Peyer's patch (tissue), 4 donors: ENCODE measurements around the gene BICC1. TPM values are rescaled to one million over a fixed set of nuclear protein-coding genes. Genes with fewer than 3 reads are reported as not detected.

Experiments used
- DNase-seq, 3 donors: peaks; one replicate each; pipeline ENCODE4 v3.0.0-alpha.2; 2017 to 2019
- H3K27ac ChIP-seq, 4 donors: fragments of 200-600 bp; sonication (generic); one replicate each; pipeline ENCODE4 v1.5.1; 2016 to 2019
- H3K27me3 ChIP-seq, 2 donors: fragments of 200-600 bp; sonication (generic); one replicate each; pipeline ENCODE4 v1.5.1; 2019
- H3K36me3 ChIP-seq, 3 donors: fragments of 200-600 bp; sonication (generic); one replicate each; pipeline ENCODE4 v1.5.1; 2016 to 2019
- H3K4me1 ChIP-seq, 4 donors: fragments of 200-600 bp; sonication (generic); one replicate each; pipeline ENCODE4 v1.5.1; 2016 to 2019
- H3K4me3 ChIP-seq, 4 donors: fragments of 200-600 bp; sonication (generic); 1 replicate in 3 of 4; 2 replicates in 1 of 4; pipeline ENCODE4 v1.5.1; 2016 to 2019; ENCODE audit warnings: mild to moderate bottlenecking in 1 of 4
- H3K9me3 ChIP-seq, 4 donors: fragments of 200-600 bp; sonication (generic); one replicate each; pipeline ENCODE4 v1.5.1; 2016 to 2019; ENCODE audit warnings: mild to moderate bottlenecking in 1 of 4
- CTCF ChIP-seq, 6 experiments: fragments of 450-650 bp in 4 of 6; fragments of 200-600 bp in 2 of 6; sonication (generic) in 1 of 6; IDR thresholded peaks; one replicate each; pipeline ENCODE4 v1.5.1; 2017 to 2019; ENCODE audit warnings: antibody characterized with exemption in 6 of 6, mild to moderate bottlenecking in 3 of 6, moderate library complexity in 1 of 6
- POLR2A ChIP-seq, 2 donors: fragments of 450-650 bp; IDR thresholded peaks; one replicate each; pipeline ENCODE4 v1.5.1; 2017; ENCODE audit warnings: antibody characterized with exemption in 2 of 2, mild to moderate bottlenecking in 2 of 2, moderate library complexity in 2 of 2
- total RNA-seq, 4 donors: library from RNA; depleted of rRNA; stranded (reverse); fragments of >200 nt; gene quantifications; one replicate each; pipeline ENCODE4 v1.1.0, GENCODE V29; 2016

The BICC1 gene
- total RNA-seq, 4 donors from 2014 or later = 1.1 to 19.0 (median 2.6) TPM

- Histone ChIP-seq H3K9me3 (no peaks in the 10 kb centered on the region), H3K27me3 (no peaks in the 10 kb centered on the region), H3K4me3 (no peak overlapping the region), H3K4me1 (no peaks in the 10 kb centered on the region), H3K27ac (no peak overlapping the region), H3K36me3 (no peaks in the 10 kb centered on the region)
- no peak for TF ChIP-seq CTCF (IDR thresholded peaks at IDR 0.05)
- no peak for TF ChIP-seq POLR2A (IDR thresholded peaks at IDR 0.05)
- DNase-seq = no peak
Measured at GRCh38 chr10:58480321-58480720, 32.4 kb upstream of the BICC1 start.

GRCh38 chr10:58481569-58482109 is 31.0 kb upstream of the BICC1 start:
- Histone ChIP-seq H3K27me3 (no peaks in the 10 kb centered on the region), H3K27ac (no peak overlapping the region), H3K9me3 (no peaks in the 10 kb centered on the region), H3K4me3 (no peak overlapping the region), H3K4me1 (no peaks in the 10 kb centered on the region), H3K36me3 (no peaks in the 10 kb centered on the region)
- no peak for DNase-seq
- TF ChIP-seq POLR2A (IDR thresholded peaks at IDR 0.05) (no peak), CTCF (IDR thresholded peaks at IDR 0.05) (no peak)

GRCh38 chr10:58486821-58487220 is 25.9 kb upstream of the BICC1 start:
- no peaks in the 10 kb centered on the region for H3K36me3 ChIP-seq
- H3K4me1 ChIP-seq = no peaks in the 10 kb centered on the region
- no peak overlapping the region for H3K4me3 ChIP-seq
- TF ChIP-seq POLR2A (IDR thresholded peaks at IDR 0.05) = no peak
- no peak for TF ChIP-seq CTCF (IDR thresholded peaks at IDR 0.05)
- DNase-seq = no peak
- H3K27me3 ChIP-seq = no peaks in the 10 kb centered on the region
- no peaks in the 10 kb centered on the region for H3K9me3 ChIP-seq
- H3K27ac ChIP-seq = no peak overlapping the region

GRCh38 chr10:58488921-58489320 is 23.8 kb upstream of the BICC1 start:
- no peaks in the 10 kb centered on the region for H3K27me3 ChIP-seq

GRCh38 chr10:58502956-58503355 is 9.7 kb upstream of the BICC1 start:
- Histone ChIP-seq H3K36me3 (no peaks in the 10 kb centered on the region), H3K4me1 (no peaks in the 10 kb centered on the region), H3K4me3 (no peak overlapping the region), H3K27ac (no peak overlapping the region), H3K27me3 (no peaks in the 10 kb centered on the region), H3K9me3 (no peaks in the 10 kb centered on the region)
- TF ChIP-seq CTCF (IDR thresholded peaks at IDR 0.05) (no peak), POLR2A (IDR thresholded peaks at IDR 0.05) (no peak)
- no peak for DNase-seq

More at GRCh38 chr10:58488921-58489320, 23.8 kb upstream of the BICC1 start:
- Histone ChIP-seq H3K4me3 (no peak overlapping the region), H3K27ac (no peak overlapping the region), H3K4me1 (no peaks in the 10 kb centered on the region), H3K9me3 (no peaks in the 10 kb centered on the region), H3K36me3 (no peaks in the 10 kb centered on the region)
- no peak for TF ChIP-seq CTCF (IDR thresholded peaks at IDR 0.05)
- TF ChIP-seq POLR2A (IDR thresholded peaks at IDR 0.05) = no peak
- DNase-seq = no peak

- H3K9me3 ChIP-seq = no peaks in the 10 kb centered on the region
- DNase-seq = no peak
- no peaks in the 10 kb centered on the region for H3K36me3 ChIP-seq
- TF ChIP-seq POLR2A (IDR thresholded peaks at IDR 0.05) (no peak), CTCF (IDR thresholded peaks at IDR 0.05) (no peak)
- H3K4me3 ChIP-seq = no peak overlapping the region
- H3K27ac ChIP-seq = no peak overlapping the region
- peaks cover 0 to 3% (median 0%) of the 10 kb centered on the region in 4 donors for H3K4me1 ChIP-seq
- H3K27me3 ChIP-seq = no peaks in the 10 kb centered on the region
Measured at GRCh38 chr10:58508316-58508715, 4.4 kb upstream of the BICC1 start.
